Measurements from ENCODE around the gene MOGAT1.
"Not testable (repeated sequence)": the region's sequence is repeated elsewhere in the genome, so short reads cannot be mapped to it uniquely, and the experiment has no call there.

MOGAT1 gene

GRCh38 chr2:222745836-222746559, 74.5 kb downstream of the MOGAT1 start:
- DNase-seq: no peak

- no peak for DNase-seq
Observed at GRCh38 chr2:222747526-222748160, 76.2 kb downstream of the MOGAT1 start.

- no peak for DNase-seq
Observed at GRCh38 chr2:222750533-222750932, 79.1 kb downstream of the MOGAT1 start.

- no peak for DNase-seq
Observed at GRCh38 chr2:222751238-222751637, 79.8 kb downstream of the MOGAT1 start.

GRCh38 chr2:222751821-222752719, 80.6 kb downstream of the MOGAT1 start:
- no peak for DNase-seq

GRCh38 chr2:222752746-222753145, 81.3 kb downstream of the MOGAT1 start:
- no peak for DNase-seq

GRCh38 chr2:222753251-222753824, 81.9 kb downstream of the MOGAT1 start:
- no peak for DNase-seq

GRCh38 chr2:222754324-222754930, 83.0 kb downstream of the MOGAT1 start:
- DNase-seq: no peak

GRCh38 chr2:222755593-222755992, 84.1 kb downstream of the MOGAT1 start:
- DNase-seq: not testable (repeated sequence)

GRCh38 chr2:222756362-222756831, 84.9 kb downstream of the MOGAT1 start:
- DNase-seq: no peak

GRCh38 chr2:222756951-222757650, 85.6 kb downstream of the MOGAT1 start:
- DNase-seq: no peak
